Esophagus squamous epithelium (tissue), 4 donors: ENCODE measurements around the gene SH2D2A.

ENCODE experiments used
- CTCF ChIP-seq, 6 experiments: fragments of 450-650 bp in 4 of 6; fragments of 200-600 bp in 2 of 6; sonication (generic) in 2 of 6; IDR thresholded peaks; one replicate each; pipeline ENCODE4 v1.5.1; 2016 to 2019; ENCODE audit warnings: antibody characterized with exemption in 6 of 6, mild to moderate bottlenecking in 4 of 6, moderate library complexity in 4 of 6
- POLR2A ChIP-seq, 4 donors: fragments of 450-650 bp; IDR thresholded peaks; one replicate each; pipeline ENCODE4 v1.6.1; 2017; ENCODE audit warnings: antibody characterized with exemption in 4 of 4, mild to moderate bottlenecking in 4 of 4, moderate library complexity in 3 of 4

DNA sequence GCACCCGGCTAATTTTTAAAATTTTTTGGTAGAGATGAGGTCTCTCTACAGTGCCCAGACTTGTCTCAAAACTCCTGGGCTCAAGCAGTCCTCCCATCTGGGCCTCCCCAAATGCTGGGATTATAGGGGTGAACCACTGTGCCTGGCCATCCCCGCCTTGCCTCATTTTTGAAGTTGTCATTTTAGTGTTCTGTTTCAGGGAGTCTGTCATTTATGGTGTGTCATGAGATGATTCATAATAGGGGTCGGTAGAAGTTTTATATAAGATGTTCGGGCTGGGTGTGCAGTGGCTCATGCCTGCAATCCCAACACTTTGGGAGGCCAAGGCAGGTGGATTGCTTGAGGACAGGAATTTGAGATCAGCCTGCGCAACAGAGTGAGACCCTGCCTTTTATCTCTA lies 40.8 kb downstream of the SH2D2A start:
- no peak for TF ChIP-seq POLR2A (IDR thresholded peaks at IDR 0.05)
- TF ChIP-seq CTCF (IDR thresholded peaks at IDR 0.05), result no peak
